Measurements from ENCODE around the gene CHKA.

- TF ChIP-seq POLR2A (IDR thresholded peaks at IDR 0.05; ENCODE audit: low read length) (peak; percentile 13), GATA1 (IDR thresholded peaks at IDR 0.05; ENCODE audit: low read depth, low read length) (no peak)
These were observed 84.4 kb downstream of the CHKA start for GRCh38 chr11:68036717-68037239.
